DMS53 (cell line): ENCODE measurements around the gene GLRX.
"Not testable (repeated sequence)": the region's sequence is repeated elsewhere in the genome, so short reads cannot be mapped to it uniquely, and the experiment has no call there.

Source experiments
- DNase-seq: peaks from one replicate; lab custom pipeline; 2025; lab: John Stamatoyannopoulos, UW

Gene GLRX

DNA sequence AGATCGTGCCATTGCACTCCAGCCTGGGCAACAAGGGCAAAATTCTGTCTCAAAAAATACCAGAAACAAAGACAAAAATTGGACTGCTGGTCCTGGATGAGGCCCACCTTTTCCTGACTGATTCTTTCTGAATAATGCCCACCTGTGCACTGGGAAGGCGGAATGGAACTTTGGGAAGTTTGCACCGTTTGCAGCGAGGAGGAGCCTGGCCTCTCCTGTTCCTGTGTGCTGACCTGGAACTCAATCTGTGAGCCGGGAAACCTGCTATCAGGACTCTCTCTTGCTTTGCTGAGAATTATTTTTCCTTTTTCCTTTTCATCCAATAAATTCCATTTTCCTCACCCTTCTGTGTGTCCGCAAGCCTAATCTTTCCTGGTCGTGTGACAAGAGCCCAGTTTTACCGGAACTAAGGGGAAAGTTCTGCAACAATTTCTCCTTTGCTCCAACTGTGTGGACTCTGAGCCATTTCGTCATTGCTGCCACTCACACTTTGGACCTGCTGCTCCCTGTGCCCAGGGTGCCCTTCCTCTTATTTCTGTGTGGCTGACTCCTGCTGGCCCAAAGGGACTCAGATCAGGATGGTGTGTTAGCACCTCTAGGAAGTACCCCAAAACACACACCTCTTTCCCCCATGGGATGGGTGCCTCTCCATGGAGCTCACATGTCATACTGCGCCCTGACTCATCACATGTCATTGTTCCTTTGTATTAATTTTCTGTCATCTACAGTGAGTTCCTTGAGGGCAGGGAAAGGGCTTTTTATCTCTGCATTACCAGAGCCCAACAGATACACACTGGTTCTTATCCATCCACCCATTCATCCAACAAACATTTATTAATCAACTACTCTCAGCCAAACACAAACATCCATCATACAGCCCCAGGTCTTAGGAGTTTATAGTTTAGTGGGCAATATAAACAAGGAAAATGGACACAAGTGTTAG is 4.7 kb upstream of the GLRX start:
- DNase-seq: no peak

- DNase-seq: no peak
These were observed 3.0 kb upstream of the GLRX start for GRCh38 chr5:95825495-95825894.

DNA sequence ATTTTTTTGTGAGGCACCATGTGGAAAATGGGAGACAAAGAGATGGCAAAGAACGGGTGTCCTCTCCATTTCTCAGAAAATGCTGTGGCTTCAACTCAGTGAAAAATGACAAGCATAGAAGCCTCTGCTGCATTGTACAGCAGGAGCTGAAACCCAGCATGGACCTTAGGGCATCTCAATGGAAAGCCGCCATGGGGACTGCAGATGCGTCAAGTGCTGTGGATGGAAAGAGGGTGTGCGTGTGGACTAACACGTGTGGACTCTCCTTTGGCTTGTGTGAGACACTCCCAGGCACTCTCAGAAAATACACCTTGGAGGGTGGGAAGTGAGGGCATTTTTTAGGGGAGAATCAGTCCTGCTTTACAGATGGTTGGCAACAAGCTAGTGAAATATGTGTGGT is 2.2 kb upstream of the GLRX start:
- no peak for DNase-seq

DNA sequence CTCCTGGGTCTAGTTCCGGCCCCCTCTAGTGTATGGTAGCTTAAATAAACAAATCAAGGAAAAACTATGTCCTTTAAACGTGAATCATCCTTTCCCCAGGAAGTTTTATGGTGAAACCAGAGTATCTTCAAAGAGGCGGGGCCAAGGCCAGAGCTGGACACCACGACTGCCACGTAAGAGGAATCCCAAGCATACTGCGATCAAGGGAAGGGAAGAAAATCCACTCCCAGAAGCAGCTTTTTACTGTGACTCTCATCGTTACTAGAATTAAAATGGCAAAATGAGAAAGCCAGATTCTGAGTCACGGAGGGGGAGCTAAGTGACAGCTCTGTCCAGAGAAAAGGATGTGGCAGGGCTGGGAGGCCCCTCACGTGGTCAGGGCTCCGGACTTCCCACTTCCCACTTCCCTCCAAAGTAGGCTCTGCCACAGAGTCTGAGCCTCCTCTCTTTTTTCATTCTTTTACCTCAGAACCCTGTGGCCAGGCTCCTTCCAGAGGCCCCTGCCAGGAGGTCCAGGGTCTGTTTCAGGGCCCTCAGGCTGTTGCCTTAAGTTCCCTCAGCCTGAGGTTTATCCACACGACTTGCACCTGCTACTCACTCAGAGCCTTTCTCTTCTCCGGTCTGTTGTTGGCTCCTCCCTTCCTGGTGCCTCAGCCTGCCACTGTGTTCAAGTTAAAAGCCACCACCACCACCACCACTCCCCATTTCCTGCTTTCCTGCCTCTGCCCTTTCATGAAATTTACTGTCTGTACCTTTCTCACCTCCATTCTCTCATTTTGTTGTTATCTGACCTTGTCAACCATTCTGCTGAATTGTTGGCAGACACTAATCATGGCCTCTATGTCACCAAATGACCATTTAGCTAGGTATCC is 1.4 kb upstream of the GLRX start:
- DNase-seq: peak; percentile 65

- peak; percentile 22 for DNase-seq
These were observed 752 bp upstream of the GLRX start for GRCh38 chr5:95823218-95823737.

DNA sequence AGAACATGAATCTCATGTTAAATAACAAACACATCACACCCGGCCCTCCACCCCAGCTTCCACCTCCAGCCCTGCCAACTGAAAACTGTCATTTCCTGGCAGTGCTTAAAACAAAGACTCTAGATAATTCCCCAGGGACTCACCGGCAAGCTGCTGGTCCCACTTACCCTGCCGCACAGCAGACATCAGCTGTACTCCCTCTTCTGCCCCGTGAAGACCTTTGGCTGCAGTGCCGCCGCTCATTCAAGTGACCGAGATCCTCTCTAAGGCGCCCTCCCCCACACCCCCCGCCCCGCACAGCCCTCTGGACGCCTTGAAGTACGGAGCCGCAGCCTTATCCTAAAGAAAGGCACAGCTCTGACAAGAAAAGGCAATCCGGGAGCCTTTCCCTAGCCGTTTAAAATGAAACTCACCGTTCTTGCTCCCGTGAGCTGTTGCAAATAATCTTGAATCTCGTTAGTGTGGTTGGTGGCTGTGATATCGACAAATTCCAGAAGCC is 434 bp downstream of the GLRX start:
- DNase-seq: peak; percentile 59

GRCh38 chr5:95821110-95822021 is 1.2 kb downstream of the GLRX start:
- DNase-seq: no peak

DNA sequence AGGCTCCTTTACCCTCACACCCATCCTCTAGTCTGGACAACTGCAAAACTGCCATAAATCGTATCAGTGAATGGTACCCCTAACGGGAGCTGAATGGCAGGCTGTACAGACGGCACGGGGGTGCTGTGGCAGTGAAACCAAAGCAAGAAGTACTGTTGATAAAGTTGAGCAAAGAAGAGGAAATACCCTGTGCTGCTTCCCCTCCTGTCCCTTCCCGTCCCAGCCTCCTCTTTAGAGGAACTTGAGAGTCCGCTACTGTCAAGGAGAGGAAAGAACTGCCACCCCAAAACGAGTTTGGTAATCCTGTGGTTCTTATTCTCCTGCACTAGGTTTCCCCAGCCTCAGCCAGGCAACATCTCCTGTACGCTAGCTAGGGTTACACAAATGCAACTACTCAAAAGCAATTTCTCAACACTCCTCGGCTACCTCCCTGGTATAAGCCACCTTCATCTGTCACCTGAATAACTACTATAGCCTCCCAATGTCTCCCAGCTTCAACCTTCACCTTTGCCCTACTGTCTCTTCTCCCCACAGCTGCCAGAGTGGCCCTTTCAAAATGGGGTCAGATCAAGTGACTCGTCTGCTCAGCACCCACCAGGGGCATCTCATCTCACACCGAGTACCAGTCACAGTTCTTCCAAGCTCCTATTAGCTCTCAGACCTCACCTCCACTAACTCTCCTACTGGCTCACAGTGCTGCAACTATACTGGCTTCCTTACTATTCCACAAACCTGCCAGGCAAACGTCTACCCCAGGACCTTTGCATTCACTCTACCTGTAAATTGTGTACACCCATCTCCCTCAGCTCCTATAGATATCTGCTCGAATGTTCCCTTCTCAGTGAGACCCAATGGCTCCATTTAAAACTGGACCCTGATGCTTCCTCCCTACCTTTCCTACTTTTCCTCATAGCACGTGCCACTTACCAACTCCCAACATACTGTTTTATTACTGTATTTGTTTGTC is 4.1 kb downstream of the GLRX start:
- no peak for DNase-seq

GRCh38 chr5:95817430-95817829 is 5.1 kb downstream of the GLRX start:
- no peak for DNase-seq

- no peak for DNase-seq
These were observed 5.8 kb downstream of the GLRX start for GRCh38 chr5:95816776-95817175.

GRCh38 chr5:95816341-95816740 is 6.2 kb downstream of the GLRX start:
- no peak for DNase-seq

DNA sequence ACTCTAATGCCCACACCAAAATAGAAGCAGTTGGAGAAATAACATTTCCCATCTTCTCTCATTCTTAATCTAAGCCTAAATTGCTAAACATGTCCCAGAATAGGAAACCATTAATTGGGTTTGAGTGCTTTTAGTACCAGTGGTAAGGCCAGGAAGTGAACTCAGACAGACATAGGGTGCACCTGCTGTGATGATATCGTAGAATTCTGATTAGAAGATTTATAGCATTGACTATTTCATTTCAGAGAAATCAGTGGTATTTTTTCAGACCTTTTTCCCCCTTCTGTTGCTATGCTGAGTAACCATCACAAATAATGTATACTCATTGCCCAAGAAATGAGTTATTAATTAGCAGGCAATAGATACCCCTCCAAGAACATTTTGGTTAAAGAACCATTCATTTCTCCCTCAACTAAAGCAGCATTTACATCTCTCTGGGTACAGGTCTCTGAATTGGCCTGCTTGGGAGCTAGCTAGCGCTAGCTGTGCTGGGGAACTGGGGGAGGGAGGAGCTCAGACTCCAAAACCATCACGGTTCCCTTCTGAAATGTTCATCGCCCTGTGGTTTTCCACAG is 7.3 kb downstream of the GLRX start:
- DNase-seq: no peak

DNA sequence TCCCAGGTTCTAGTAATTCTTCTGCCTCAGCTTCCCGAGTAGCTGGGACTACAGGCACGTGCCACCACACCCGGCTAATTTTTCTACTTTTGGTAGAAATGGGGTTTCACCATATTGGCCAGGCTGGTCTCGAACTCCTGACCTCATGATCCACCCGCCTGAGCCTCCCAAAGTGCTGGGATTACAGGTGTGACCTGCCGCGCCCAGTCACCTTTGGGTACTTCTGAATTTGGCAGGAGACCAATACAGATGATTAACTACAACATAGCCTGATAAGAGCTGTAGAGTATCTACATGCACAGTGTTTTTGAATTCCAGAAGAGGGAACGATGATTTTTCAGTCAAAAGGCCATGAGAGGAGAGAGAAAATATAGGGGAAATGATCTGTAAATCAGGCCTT is 9.5 kb downstream of the GLRX start:
- DNase-seq: not testable (repeated sequence)

- DNase-seq: no peak
These were observed 10.5 kb downstream of the GLRX start for GRCh38 chr5:95812074-95812471.

DNA sequence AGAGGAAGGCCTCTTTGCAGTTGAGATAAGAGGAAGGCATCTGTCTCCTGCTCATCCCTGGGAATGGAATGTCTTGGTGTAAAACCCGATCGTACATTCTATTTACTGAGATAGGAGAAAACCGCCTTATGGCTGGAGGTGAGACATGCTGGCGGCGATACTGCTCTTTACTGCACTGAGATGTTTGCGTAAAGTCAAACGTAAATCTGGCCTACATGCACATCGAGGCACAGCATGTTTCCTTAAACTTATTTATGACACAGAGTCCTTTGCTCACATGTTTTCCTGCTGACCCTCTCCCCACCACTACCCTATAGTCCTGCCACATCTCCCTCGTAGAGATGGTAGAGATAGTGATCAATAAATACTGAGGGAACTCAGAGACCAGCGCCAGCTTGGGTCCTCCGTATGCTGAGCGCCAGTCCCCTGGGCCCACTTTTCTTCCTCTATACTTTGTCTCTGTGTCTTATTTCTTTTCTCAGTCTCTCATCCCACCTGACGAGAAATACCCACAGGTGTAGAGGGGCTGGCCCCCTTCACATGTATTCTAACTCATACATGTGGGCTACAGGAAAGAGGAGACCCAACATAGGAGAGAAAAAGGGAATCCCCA is 11.0 kb downstream of the GLRX start:
- not testable (repeated sequence) for DNase-seq

DNA sequence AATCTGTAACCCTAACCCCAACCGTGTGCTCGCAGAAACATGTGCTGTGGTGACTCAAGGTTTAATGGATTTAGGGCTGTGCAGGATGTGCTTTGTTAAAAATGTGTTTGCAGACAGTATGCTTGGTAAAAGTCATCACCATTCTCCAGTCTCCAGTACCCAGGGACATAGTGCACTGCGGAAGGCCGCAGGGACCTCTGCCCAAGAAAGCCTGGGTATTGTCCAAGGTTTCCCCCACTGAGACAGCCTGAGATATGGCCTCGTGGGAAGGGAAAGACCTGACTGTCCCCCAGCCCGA is 11.5 kb downstream of the GLRX start:
- DNase-seq: not testable (repeated sequence)

GRCh38 chr5:95810305-95811125 is 12.0 kb downstream of the GLRX start:
- DNase-seq: no peak

DNA sequence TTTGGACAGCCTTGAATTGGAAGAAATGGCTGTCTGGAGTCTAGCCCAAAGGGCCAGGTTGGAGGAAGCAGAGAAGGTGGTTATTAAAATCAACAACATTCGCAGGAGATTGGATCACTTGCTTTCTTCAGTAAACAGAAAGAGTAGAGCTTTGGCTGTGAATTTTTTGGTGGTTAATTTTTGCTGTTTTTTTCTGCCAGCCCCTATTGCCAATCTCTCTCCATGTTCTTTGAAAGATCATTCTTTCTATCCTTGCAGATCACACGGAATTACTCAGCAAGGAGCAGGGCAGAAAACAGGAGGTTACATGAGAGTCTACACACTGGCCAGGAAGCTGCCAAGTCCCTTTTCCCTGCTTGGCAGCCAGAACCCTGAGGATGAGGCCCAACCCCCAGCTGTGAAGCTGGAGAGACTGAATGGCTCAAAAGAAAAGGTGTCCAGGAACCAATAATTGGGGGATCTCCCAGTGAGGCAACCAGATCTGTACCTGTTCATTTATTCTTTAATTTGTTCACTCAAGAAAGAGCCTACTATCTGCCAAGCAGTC is 13.0 kb downstream of the GLRX start:
- DNase-seq: no peak
